Measurements from ENCODE around the gene CPVL. TPM values are rescaled to one million over a fixed set of nuclear protein-coding genes. Genes with fewer than 3 reads are reported as not detected.

Gene CPVL
- total RNA-seq, 1 donor from 2014 or later: not detected

GRCh38 chr7:28999895-29000716, 146.2 kb downstream of the CPVL start:
- ChIA-PET POLR2A (no interaction called here), CTCF (interaction anchor here (0.6 kb wide), 1 partner anchor 1744 kb away, joined by 3 read pairs; no protein-coding TSS in a partner anchor)
- Mint-ChIP-seq H3K27me3 (peaks cover 10% of the 10 kb centered on the region), H3K4me1 (no peaks in the 10 kb centered on the region), H3K9me3 (peaks cover 2% of the 10 kb centered on the region), H3K36me3 (ENCODE audit: low read depth) (no peaks in the 10 kb centered on the region), H3K27ac (no peak overlapping the region), H3K4me3 (no peak overlapping the region)
- intact Hi-C loops (cut with micrococcal nuclease): no loop called here
- DNase-seq (no peak), ATAC-seq (ENCODE audit: low read depth) (no peak)
- no peak for TF ChIP-seq CTCF (IDR thresholded peaks at IDR 0.05)

GRCh38 chr7:28999427-28999826, 146.9 kb downstream of the CPVL start:
- TF ChIP-seq CTCF (IDR thresholded peaks at IDR 0.05): no peak
- no peaks in the 10 kb centered on the region for H3K36me3 Mint-ChIP-seq (ENCODE audit: low read depth)
- H3K4me3 Mint-ChIP-seq: no peak overlapping the region
- intact Hi-C loops (cut with micrococcal nuclease): no loop called here
- DNase-seq: no peak
- H3K27ac Mint-ChIP-seq: no peak overlapping the region
- ChIA-PET POLR2A (no interaction called here), CTCF (interaction anchor here (0.6 kb wide), 1 partner anchor 1744 kb away, joined by 3 read pairs; no protein-coding TSS in a partner anchor)
- no peaks in the 10 kb centered on the region for H3K4me1 Mint-ChIP-seq
- peaks cover 2% of the 10 kb centered on the region for H3K9me3 Mint-ChIP-seq
- peaks cover 11% of the 10 kb centered on the region for H3K27me3 Mint-ChIP-seq
- no peak for ATAC-seq (ENCODE audit: low read depth)

GRCh38 chr7:28998105-28998504, 148.2 kb downstream of the CPVL start:
- CTCF ChIA-PET: no interaction called here
- DNase-seq: no peak
- intact Hi-C loops (cut with micrococcal nuclease): no loop called here
- peaks cover 13% of the 10 kb centered on the region for H3K27me3 Mint-ChIP-seq
- H3K27ac Mint-ChIP-seq: no peak overlapping the region
- no peak for ATAC-seq (ENCODE audit: low read depth)
- H3K4me1 Mint-ChIP-seq: no peaks in the 10 kb centered on the region
- no peaks in the 10 kb centered on the region for H3K36me3 Mint-ChIP-seq (ENCODE audit: low read depth)
- POLR2A ChIA-PET: no interaction called here
- TF ChIP-seq CTCF (IDR thresholded peaks at IDR 0.05): no peak
- H3K9me3 Mint-ChIP-seq: no peaks in the 10 kb centered on the region
- no peak overlapping the region for H3K4me3 Mint-ChIP-seq

GRCh38 chr7:28996836-28997235, 149.5 kb downstream of the CPVL start:
- no peaks in the 10 kb centered on the region for H3K4me1 Mint-ChIP-seq
- no peak for ATAC-seq (ENCODE audit: low read depth)
- no peak overlapping the region for H3K4me3 Mint-ChIP-seq
- no peak for DNase-seq
- no peaks in the 10 kb centered on the region for H3K36me3 Mint-ChIP-seq (ENCODE audit: low read depth)
- intact Hi-C loops (cut with micrococcal nuclease): no loop called here
- no peak overlapping the region for H3K27ac Mint-ChIP-seq
- TF ChIP-seq CTCF (IDR thresholded peaks at IDR 0.05): no peak
- H3K27me3 Mint-ChIP-seq: peaks cover 13% of the 10 kb centered on the region
- no peaks in the 10 kb centered on the region for H3K9me3 Mint-ChIP-seq
- CTCF ChIA-PET: no interaction called here
- POLR2A ChIA-PET: no interaction called here

- ChIA-PET POLR2A (no interaction called here), CTCF (no interaction called here)
- Mint-ChIP-seq H3K9me3 (no peaks in the 10 kb centered on the region), H3K27me3 (peaks cover 19% of the 10 kb centered on the region), H3K27ac (no peak overlapping the region), H3K4me3 (no peak overlapping the region), H3K36me3 (ENCODE audit: low read depth) (no peaks in the 10 kb centered on the region), H3K4me1 (no peaks in the 10 kb centered on the region)
- DNase-seq (no peak), ATAC-seq (ENCODE audit: low read depth) (no peak)
- intact Hi-C loops (cut with micrococcal nuclease): no loop called here
- no peak for TF ChIP-seq CTCF (IDR thresholded peaks at IDR 0.05)
Observed at GRCh38 chr7:28993371-28993770, 153.0 kb downstream of the CPVL start.

Measured in activated B cell treated with CpG ODN at 0.5 μM for 24 hours (primary cell).